H9 (cell line): ENCODE results near the gene TMOD4. TPM values are rescaled to one million over a fixed set of nuclear protein-coding genes. Genes with fewer than 3 reads are reported as not detected.

Source experiments
- DNase-seq: peaks from one replicate; pipeline ENCODE4 v3.0.0-alpha.2; 2017
- H2AFZ ChIP-seq: one replicate; pipeline ENCODE4 v1.6.1; 2013; ENCODE audit warnings: mild to moderate bottlenecking, low read length, control low read depth, moderate library complexity
- H2AK5ac ChIP-seq: 2 replicates; pipeline ENCODE4 v1.6.1; 2013; ENCODE audit warnings: low read length, control low read depth, mixed read lengths; ENCODE audit not compliant: insufficient read length
- H2BK120ac ChIP-seq: one replicate; pipeline ENCODE4 v1.6.1; 2013; ENCODE audit warnings: low read depth, mild to moderate bottlenecking, low read length, control low read depth, inconsistent platforms; ENCODE audit not compliant: poor library complexity, severe bottlenecking
- H2BK12ac ChIP-seq: 2 replicates; pipeline ENCODE4 v1.6.1; 2013; ENCODE audit warnings: low read length, control low read depth, mixed read lengths, low read depth; ENCODE audit not compliant: insufficient read length
- H2BK15ac ChIP-seq: 2 replicates; pipeline ENCODE4 v1.6.1; 2013; ENCODE audit warnings: low read depth, low read length, control low read depth
- H2BK20ac ChIP-seq: one replicate; pipeline ENCODE4 v1.6.1; 2013; ENCODE audit warnings: low read depth, mild to moderate bottlenecking, low read length, control low read depth, inconsistent platforms; ENCODE audit not compliant: poor library complexity, severe bottlenecking
- H2BK5ac ChIP-seq: 2 replicates; pipeline ENCODE4 v1.6.1; 2013; ENCODE audit warnings: low read length, control low read depth, mixed read lengths; ENCODE audit not compliant: insufficient read length
- H3K14ac ChIP-seq: 2 replicates; pipeline ENCODE4 v1.6.1; 2013; ENCODE audit warnings: low read length, control low read depth; ENCODE audit not compliant: insufficient read depth
- H3K18ac ChIP-seq: 2 replicates; pipeline ENCODE4 v1.6.1; 2013; ENCODE audit warnings: low read depth, mild to moderate bottlenecking, mixed read lengths, low read length, control low read depth; ENCODE audit not compliant: insufficient read length
- H3K23ac ChIP-seq: 2 replicates; pipeline ENCODE4 v1.6.1; 2013; ENCODE audit warnings: low read length, control low read depth, mixed read lengths, low read depth; ENCODE audit not compliant: insufficient read length
- H3K23me2 ChIP-seq: 2 replicates; pipeline ENCODE4 v1.6.1; 2013; ENCODE audit warnings: low read depth, mild to moderate bottlenecking, mixed read lengths, low read length, control low read depth; ENCODE audit not compliant: insufficient read length, poor library complexity, severe bottlenecking
- H3K27ac ChIP-seq: 2 replicates; pipeline ENCODE4 v1.5.1; 2013; ENCODE audit warnings: low read length, control low read depth, mixed read lengths, low read depth; ENCODE audit not compliant: insufficient read length
- H3K27me3 ChIP-seq: 2 replicates; pipeline ENCODE4 v1.6.1; 2013; ENCODE audit warnings: low read length, control low read depth, inconsistent platforms; ENCODE audit not compliant: insufficient read depth
- H3K4ac ChIP-seq: 2 replicates; pipeline ENCODE4 v1.6.1; 2013; ENCODE audit warnings: low read depth, mild to moderate bottlenecking, control low read depth, inconsistent platforms, low read length, moderate library complexity
- H3K4me1 ChIP-seq: 2 replicates; pipeline ENCODE4 v1.6.1; 2013; ENCODE audit warnings: low read length, control low read depth, inconsistent platforms; ENCODE audit not compliant: insufficient read depth
- H3K4me2 ChIP-seq: 2 replicates; pipeline ENCODE4 v1.6.1; 2013; ENCODE audit warnings: low read length, control low read depth, mixed read lengths; ENCODE audit not compliant: insufficient read length, insufficient read depth
- H3K56ac ChIP-seq: 2 replicates; pipeline ENCODE4 v1.6.1; 2013; ENCODE audit warnings: low read depth, mild to moderate bottlenecking, mixed read lengths, low read length, control low read depth; ENCODE audit not compliant: insufficient read length
- H3K79me1 ChIP-seq: 2 replicates; pipeline ENCODE4 v1.6.1; 2013; ENCODE audit warnings: low read depth, mild to moderate bottlenecking, moderate library complexity, low read length, control low read depth, inconsistent platforms; ENCODE audit not compliant: insufficient read depth, poor library complexity, severe bottlenecking
- H3K79me2 ChIP-seq: 2 replicates; pipeline ENCODE4 v1.6.1; 2013; ENCODE audit warnings: low read length, control low read depth, inconsistent platforms; ENCODE audit not compliant: insufficient read depth
- H3K9ac ChIP-seq: 2 replicates; pipeline ENCODE4 v1.6.1; 2013; ENCODE audit warnings: low read length, control low read depth, mixed read lengths; ENCODE audit not compliant: insufficient read length; ENCODE audit errors: extremely low read depth
- H3K9me3 ChIP-seq: one replicate; pipeline ENCODE4 v1.6.1; 2013; ENCODE audit warnings: low read depth, low read length, inconsistent platforms; ENCODE audit not compliant: control insufficient read depth
- H3T11ph ChIP-seq: one replicate; pipeline ENCODE4 v1.6.1; 2013; ENCODE audit warnings: mild to moderate bottlenecking, low read length, control low read depth, inconsistent platforms
- H4K20me1 ChIP-seq: one replicate; pipeline ENCODE4 v1.6.1; 2013; ENCODE audit not compliant: control insufficient read depth, insufficient read length, insufficient read depth
- H4K5ac ChIP-seq: 2 replicates; pipeline ENCODE4 v1.6.1; 2013; ENCODE audit warnings: low read depth, mild to moderate bottlenecking, mixed read lengths, low read length, control low read depth; ENCODE audit not compliant: insufficient read length
- H4K8ac ChIP-seq: replicated peaks from 2 replicates; pipeline ENCODE4 v1.6.1; 2013; ENCODE audit warnings: low read length, control low read depth, mixed read lengths, low read depth; ENCODE audit not compliant: insufficient read length
- H4K91ac ChIP-seq: 2 replicates; pipeline ENCODE4 v1.6.1; 2013; ENCODE audit warnings: low read depth, mild to moderate bottlenecking, moderate library complexity, mixed read lengths, low read length, control low read depth; ENCODE audit not compliant: insufficient read length
- H3K27ac Mint-ChIP-seq, 3 experiments: 2 replicates in 2 of 3; 3 replicates in 1 of 3; pipeline ENCODE4 v1.8.0; 2020 to 2021; ENCODE audit warnings: mixed read lengths in 3 of 3, mild to moderate bottlenecking in 1 of 3, moderate library complexity in 1 of 3
- H3K27me3 Mint-ChIP-seq: 2 replicates; pipeline ENCODE4 v1.8.0; 2021; ENCODE audit warnings: low read depth, mild to moderate bottlenecking, moderate library complexity, mixed read lengths
- H3K36me3 Mint-ChIP-seq, 3 experiments: 2 replicates in 2 of 3; 3 replicates in 1 of 3; pipeline ENCODE4 v1.8.0; 2020 to 2021; ENCODE audit warnings: low read depth in 3 of 3, mixed read lengths in 3 of 3; ENCODE audit not compliant: insufficient read depth in 1 of 3
- H3K4me1 Mint-ChIP-seq, 2 experiments: 2 replicates each; pipeline ENCODE4 v1.8.0; 2020; ENCODE audit warnings: mixed read lengths in 2 of 2
- H3K4me3 Mint-ChIP-seq, 2 experiments: 2 replicates in 1 of 2; 3 replicates in 1 of 2; pipeline ENCODE4 v1.8.0; 2020 to 2021; ENCODE audit warnings: mild to moderate bottlenecking in 2 of 2, mixed read lengths in 2 of 2, moderate library complexity in 1 of 2
- H3K9me3 Mint-ChIP-seq, 2 experiments: 2 replicates in 1 of 2; 3 replicates in 1 of 2; pipeline ENCODE4 v1.8.0; 2020; ENCODE audit warnings: mild to moderate bottlenecking in 2 of 2, mixed read lengths in 2 of 2, moderate library complexity in 1 of 2
- CTCF ChIP-seq: fragments of 200-600 bp; sonication (generic); conservative IDR thresholded peaks from 3 replicates; pipeline ENCODE4 v1.8.0; 2021; ENCODE audit warnings: antibody characterized with exemption, mild to moderate bottlenecking
- WGBS: extraction: QIAGEN DNeasy Blood & Tissue Kit; methylation state at CpG from one replicate; pipeline ENCODE4 v1.1.7; 2013; ENCODE audit warnings: missing lambda C conversion rate, low lambda C conversion rate, mixed read lengths; ENCODE audit not compliant: insufficient read length; ENCODE audit errors: extremely low coverage; 5-methylcytosine and 5-hydroxymethylcytosine counted together
- total RNA-seq: library from RNA; stranded (reverse); gene quantifications from 2 replicates; pipeline ENCODE4 v1.2.1, GENCODE V29; 2021

The TMOD4 gene
- total RNA-seq, 1 experiment from 2014 or later: 0.42 TPM

- H3K9me3 ChIP-seq: no peaks in the 10 kb centered on the region
- no peak overlapping the region for H2BK5ac ChIP-seq
- H3K56ac ChIP-seq: no peak overlapping the region
- no peaks in the 10 kb centered on the region for H3K79me2 ChIP-seq
- H2AK5ac ChIP-seq: no peak overlapping the region
- H4K8ac ChIP-seq: no peak overlapping the region
- no peak for TF ChIP-seq CTCF
- H4K91ac ChIP-seq: no peak overlapping the region
- no peak overlapping the region for H3K9ac ChIP-seq
- no peaks in the 10 kb centered on the region for H4K20me1 ChIP-seq
- H3K4me2 ChIP-seq: no peak overlapping the region
- H3K4ac ChIP-seq: no peak overlapping the region
- H3K14ac ChIP-seq: no peak overlapping the region
- Mint-ChIP-seq H3K27ac (no peak overlapping the region; a peak in 1 of 7 replicates), H3K4me3 (no peak overlapping the region; a peak in 1 of 5 replicates), H3K36me3 (peaks cover 15 to 43% (median 36%) of the 10 kb centered on the region in 3 experiments), H3K27me3 (peaks cover 12% of the 10 kb centered on the region), H3K9me3 (no peaks in the 10 kb centered on the region), H3K4me1 (peaks cover 14 to 19% of the 10 kb centered on the region in 2 experiments)
- no peak overlapping the region for H4K5ac ChIP-seq
- no peaks in the 10 kb centered on the region for H3K79me1 ChIP-seq
- no peak for DNase-seq
- no CpG with 5 or more reads among the region's 3 CpGs for WGBS
- no peak overlapping the region for H2BK120ac ChIP-seq
- H3K23me2 ChIP-seq: peaks cover 15% of the 10 kb centered on the region
- H3K4me1 ChIP-seq: no peaks in the 10 kb centered on the region
- H2AFZ ChIP-seq: no peak overlapping the region
- no peak overlapping the region for H2BK20ac ChIP-seq
- H2BK15ac ChIP-seq: no peak overlapping the region
- H3K23ac ChIP-seq: no peak overlapping the region
- H3K18ac ChIP-seq: no peak overlapping the region
- H3K27me3 ChIP-seq: no peaks in the 10 kb centered on the region; the same call in 1 of the 2 replicates
- no peak overlapping the region for H2BK12ac ChIP-seq
- H3T11ph ChIP-seq: no peak overlapping the region
- no peak overlapping the region for H3K27ac ChIP-seq
Measured at GRCh38 chr1:151134396-151134795, 41.4 kb downstream of the TMOD4 start.
